DMS 273 treated with DMSO at 0.1 percent for 48 hours (cell line): ENCODE results near the gene MNS1.
"Not testable (repeated sequence)": the region's sequence is repeated elsewhere in the genome, so short reads cannot be mapped to it uniquely, and the experiment has no call there.

Experiments used
- DNase-seq: peaks from one replicate; lab custom pipeline; 2025; lab: John Stamatoyannopoulos, UW

MNS1 gene

GRCh38 chr15:56464893-56465520, at the start of gene MNS1:
Gene MNS1, minus strand, starts transcription at chr15:56465137. Its CDS starts 165 bp downstream, at chr15:56464972.
- DNase-seq = peak; percentile 87

DNA sequence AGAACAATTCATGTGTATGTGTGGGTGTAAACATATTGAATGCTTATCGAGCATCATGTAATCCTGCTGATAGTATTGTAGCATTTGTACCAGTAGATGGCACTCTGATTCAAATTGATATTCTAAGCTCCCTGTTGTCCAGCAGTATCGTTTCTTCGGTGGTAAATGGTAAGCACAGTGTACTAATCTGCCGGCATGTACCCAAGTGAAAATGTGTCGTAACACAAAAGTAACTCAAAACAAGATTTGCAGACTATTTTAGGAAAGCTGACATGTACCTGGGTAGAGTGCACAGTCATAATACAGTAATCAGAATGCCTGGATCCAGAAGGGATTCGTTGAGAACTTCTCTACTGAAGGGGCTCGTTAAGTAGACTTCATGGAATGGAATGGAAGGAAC, 31.7 kb upstream of the MNS1 start:
- peak; percentile 39 for DNase-seq

- no peak for DNase-seq
Measured at GRCh38 chr15:56495533-56495932, 30.6 kb upstream of the MNS1 start.

DNA sequence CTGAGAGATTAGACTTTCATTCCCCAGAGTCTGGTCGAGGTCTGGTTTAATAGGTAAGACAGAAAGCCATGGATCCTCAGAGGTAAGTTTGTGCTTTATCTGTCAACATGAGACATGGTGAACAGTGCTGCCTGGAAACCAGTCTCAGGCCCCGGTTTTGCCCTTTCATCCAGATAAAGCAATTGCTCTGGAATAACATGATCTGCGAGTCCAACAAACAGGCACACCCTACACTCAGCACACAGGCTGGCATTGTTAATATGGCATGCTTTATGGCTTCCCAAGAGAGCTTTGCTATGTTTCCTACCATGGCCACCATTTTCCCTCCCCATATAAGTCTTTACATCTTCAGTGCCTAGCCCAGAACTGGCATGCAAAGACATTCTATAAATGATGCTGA, 30.1 kb upstream of the MNS1 start:
- DNase-seq = no peak

DNA sequence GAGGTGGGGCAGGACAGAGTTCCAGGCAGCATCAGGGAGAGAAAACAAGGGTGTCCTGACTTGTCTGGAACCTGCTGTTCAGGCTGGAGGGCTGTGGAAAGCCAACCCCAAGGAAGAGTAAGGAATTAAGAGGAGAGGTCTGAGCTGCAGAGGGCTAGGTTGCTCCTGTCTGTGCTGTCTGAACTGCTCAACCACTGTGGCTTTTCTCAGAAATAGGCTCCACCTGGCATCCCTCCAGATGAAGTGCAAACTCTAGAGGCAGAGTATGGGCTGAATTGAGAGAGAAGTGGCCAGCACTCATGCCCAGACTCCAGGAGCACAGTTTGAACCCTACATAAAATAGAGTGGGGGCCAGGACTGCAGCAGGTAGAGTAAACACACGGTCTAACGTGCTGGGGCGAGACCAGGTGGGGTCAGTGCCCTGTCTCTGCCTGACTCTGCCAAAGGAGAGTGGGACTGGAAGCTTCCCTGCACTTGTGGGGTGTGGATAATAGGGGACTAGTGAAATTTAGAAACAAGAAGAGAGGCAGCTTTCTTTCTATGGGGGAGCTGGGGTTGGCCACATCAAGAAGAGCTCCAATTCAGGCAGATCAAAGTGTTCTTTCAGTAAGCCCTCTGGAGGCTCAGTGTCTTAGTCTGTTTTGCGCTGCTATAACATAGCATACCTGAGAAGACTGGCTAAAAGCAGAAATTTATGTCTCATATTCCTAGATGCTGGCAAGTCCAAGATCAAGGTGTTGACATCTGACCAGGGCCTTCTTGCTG, 28.0 kb upstream of the MNS1 start:
- DNase-seq = no peak

DNA sequence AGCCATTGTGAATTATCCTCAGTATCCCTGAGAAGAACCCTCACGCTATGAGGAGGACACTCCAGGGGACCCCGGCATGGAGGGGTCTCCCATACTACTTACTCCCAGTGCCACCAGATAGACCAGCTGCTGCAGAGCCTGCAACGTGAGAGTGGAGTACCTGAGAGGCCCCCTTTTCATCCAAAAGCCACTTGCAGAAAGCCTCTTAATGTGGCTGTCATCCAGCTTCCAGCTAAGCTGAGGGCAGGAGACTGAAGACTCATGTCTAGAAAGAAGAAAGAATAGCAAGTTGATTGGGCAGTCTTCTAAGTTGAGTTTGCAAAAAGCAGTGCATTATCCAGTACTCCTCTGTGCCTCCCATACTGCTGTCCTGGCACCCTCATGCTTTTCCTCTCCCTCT, 27.3 kb upstream of the MNS1 start:
- no peak for DNase-seq

DNA sequence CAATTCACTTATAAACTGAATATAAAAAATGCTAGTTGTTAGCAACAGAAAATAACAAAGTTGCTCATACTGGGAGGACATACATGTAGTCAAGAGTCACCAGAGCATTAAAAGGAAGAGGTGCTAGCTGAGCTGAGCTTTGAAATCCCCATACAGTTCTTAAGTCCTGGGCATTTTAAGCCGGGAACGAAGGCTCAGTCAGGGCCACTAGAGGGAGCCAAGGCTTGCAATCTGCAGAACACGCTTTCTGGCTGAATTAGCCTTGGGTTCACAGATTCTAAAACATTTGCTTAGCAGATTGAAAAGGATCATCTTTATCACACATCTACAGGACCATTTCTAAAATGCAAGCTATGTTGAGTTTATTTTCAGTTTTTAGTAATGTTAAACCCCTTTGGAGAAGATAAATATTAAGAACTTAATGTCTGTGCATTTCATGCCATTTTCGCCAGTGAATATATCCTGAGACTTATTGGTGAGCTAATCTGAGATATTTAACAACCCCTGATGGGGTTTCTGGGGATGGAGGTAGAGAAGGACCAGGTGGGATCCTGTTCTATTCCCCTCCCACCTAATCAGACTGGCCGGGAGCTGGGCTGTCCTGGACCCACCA, 26.3 kb upstream of the MNS1 start:
- peak; percentile 8 for DNase-seq

DNA sequence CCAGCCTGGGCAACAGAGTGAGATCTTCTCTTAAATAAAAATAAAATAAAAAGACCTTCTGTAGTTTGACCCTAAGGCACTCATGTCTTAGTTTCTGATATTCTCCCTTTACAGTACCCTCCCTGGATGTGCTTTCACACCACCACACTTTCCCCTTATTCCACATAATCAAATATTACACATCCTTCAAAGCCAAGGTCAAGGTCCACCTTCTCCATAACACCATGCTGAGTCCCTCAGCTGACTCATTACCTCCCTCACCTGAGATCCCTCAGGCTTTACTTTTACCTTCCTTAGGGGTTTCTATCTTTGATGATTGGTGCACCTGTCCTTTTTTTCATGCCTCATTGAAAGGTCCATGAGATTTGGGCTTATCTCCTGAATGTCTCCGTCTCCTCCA, 25.5 kb upstream of the MNS1 start:
- no peak for DNase-seq

GRCh38 chr15:56486206-56486605, 21.3 kb upstream of the MNS1 start:
- DNase-seq = not testable (repeated sequence)

- not testable (repeated sequence) for DNase-seq
Measured at GRCh38 chr15:56485426-56485825, 20.5 kb upstream of the MNS1 start.

- no peak for DNase-seq
Measured at GRCh38 chr15:56484287-56484686, 19.4 kb upstream of the MNS1 start.

GRCh38 chr15:56475351-56475750, 10.4 kb upstream of the MNS1 start:
- DNase-seq = no peak

DNA sequence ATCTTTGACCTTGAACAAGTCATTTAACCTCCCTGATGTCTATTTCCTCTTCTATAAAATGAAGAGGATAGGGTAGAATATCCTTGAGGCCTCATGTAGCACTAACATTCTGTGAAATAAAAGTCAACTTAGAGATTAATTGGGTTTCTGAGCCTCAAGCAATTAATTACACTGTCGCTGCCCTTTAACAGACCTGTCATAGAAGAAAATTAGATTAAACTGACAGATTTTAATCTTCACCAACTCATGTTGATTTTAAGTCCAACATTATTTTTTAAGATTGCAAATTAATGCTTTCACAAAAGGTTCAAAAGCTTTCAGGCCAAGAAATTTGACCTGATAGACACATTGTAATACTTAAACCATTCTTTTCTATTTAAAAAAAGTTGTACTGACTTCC, 8.1 kb upstream of the MNS1 start:
- no peak for DNase-seq

DNA sequence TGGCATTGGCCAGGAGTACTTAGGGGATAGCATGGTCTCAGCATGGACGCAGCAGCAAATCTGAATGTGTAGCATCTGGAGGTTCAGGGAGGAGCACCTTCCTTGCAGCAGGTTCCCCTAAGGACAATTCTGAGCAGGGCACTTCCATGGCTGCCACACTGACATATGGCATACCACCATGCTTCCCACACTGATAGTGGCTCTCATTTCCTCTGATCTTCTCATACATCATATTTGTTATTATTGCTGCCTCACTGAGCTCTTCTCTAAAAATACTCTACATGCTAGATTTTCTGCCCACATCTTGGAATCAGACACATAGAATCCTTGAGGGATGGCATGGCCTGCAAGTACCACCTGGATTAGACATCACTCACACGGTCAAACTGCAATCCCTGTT, 7.3 kb upstream of the MNS1 start:
- no peak for DNase-seq

DNA sequence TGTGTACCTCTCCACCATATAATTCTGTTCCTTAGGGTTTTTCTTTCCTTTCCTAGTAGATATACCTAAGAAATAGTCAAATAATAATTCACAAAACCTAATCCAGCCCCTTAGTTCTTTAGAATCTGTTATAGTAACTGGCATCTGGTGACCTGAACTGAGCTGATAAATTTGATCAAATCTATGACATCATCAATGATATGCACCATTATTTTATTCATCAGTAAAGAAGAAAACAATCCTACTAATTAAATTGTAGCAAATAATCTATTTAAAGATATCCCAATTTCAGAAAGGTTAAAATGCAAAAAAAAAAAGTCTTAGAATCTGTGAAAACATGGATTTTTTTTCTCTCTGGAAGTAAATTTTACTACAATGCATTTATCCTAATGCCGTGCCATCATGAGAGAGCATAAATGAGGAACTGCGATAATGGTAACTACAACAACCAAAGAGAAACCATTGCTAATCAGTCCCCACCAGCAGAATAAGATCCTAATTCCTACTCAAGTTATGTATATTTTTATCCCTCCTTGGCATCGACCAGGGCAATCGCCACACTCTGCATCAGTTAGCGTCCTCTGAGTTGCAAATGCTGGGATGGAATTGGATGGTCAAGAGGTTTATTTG, 6.6 kb upstream of the MNS1 start:
- no peak for DNase-seq

GRCh38 chr15:56469483-56469882, 4.5 kb upstream of the MNS1 start:
- no peak for DNase-seq

DNA sequence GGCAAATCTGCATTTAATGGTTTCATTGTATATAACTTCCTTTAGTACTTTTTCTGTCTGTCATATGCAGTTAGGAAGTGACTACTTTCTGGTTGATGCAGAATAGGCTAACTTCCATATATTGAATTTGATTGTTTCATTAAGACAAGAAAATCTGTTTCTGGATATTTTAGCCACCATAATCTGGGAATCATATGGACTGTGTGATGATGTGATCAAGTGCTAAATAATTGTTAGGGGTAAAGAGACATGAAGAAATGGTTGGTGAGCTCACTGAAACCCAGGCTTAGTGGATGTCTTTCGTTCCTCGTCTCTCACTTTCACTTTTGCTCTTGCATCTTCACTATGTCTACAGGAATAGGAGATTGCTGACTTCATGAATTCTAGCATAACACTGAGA, 3.5 kb upstream of the MNS1 start:
- DNase-seq = no peak

- no peak for DNase-seq
Measured at GRCh38 chr15:56467616-56468015, 2.7 kb upstream of the MNS1 start.

DNA sequence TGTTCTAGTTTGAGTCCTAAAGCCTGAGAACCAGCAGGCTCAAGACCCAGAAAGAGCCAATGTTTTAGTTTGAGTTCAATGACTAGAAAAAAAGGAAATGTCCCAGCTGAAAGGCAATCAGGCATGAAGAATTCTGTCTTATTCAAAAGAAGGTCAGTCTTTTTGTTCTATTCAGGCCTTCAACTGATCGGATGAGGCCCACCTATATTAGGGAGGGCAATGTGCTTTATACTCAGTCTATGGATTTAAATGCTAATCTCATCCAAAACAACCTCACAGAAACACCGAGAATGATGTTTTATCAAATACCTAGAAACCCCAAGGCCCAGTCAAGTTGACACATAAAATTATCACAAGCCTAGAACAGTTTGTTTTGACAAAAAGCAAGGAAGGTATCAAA, 4.0 kb downstream of the MNS1 start:
- DNase-seq = no peak

DNA sequence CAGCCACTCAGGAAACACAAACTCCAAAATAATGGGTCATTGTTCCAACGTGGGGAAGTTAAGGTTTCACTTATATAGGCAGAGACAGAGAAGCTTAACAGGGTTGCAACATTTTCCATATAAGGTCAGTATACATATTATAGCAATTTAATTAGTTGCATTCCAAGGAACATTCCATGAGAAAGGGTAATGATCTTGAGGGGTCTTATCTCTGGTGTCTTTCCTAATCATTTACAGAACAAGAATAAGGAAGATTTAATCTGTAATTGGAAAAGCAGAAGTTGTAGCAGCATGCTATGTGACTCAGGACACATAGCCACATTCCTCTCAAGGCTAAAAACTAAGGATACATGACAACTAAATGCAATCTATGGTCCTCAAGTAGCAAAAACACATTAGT, 4.9 kb downstream of the MNS1 start:
- DNase-seq = no peak

DNA sequence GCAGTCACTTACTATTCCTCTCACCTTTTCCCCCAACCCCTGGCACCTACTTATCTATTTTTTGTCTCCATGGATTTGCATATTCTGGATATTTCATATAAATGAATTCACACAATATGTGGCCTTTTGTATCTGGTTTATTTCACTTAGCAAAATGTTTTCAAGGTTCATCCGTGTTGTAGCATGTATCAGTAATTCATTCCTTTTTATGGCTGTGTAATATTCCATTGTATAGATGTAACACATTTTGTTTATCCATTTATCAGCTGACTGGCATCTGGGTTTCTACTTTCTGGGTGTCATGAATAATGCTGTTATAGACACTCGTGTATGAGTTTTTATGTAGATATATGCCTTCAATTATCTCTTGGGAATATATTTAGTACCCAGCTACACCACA, 5.8 kb downstream of the MNS1 start:
- no peak for DNase-seq

GRCh38 chr15:56456229-56456628, 8.7 kb downstream of the MNS1 start:
- no peak for DNase-seq

DNA sequence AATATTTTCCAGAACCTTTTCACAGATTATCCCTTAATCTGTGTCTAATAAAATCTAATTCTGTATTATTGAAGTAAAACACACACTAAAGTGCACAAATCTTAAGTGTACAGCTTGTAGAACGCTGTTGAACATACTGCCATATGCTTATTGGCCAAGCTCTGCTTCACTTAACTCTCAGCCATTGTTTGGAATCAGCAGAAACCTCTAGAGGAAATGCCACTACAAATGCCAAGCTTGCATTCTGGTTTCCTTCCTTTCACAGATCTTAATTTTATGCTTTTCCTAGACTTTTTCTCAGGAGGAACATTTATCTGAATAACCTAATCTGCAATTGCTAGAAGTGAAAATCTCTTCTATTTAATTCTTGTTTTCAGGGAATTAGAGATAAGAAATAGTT, 10.1 kb downstream of the MNS1 start:
- DNase-seq = no peak
